HepG2 (cell line): ENCODE results near the gene WDR18. TPM values are rescaled to one million over a fixed set of nuclear protein-coding genes. Genes with fewer than 3 reads are reported as not detected.
A peak's percentile ranks its signal among the peaks of the same experiment; 100 is the strongest.

Source experiments
- ATAC-seq: fragments of 200-7000 bp; cut with Tn5 transposase; 3 replicates; pipeline ENCODE4 v1.9.1; 2020; ENCODE audit warnings: mild to moderate bottlenecking, moderate library complexity
- BruUV-seq: library from RNA; stranded (reverse); fragments of 400-500 nt; replicated peaks from 2 replicates; lab custom pipeline; 2021; lab: Mats Ljungman, UMichigan
- CTCF ChIA-PET: fragments of 300-600 bp; formaldehyde crosslinking; extraction: SDS; loops from one replicate; lab custom pipeline; 2021; ENCODE audit warnings: low total read pairs, inconsistent platforms, low intra/inter-chr PET ratio; lab: Yijun Ruan, JAX
- POLR2A ChIA-PET: fragments of 350-600 bp; sonication (Branson Sonifier 250); formaldehyde crosslinking; loops from one replicate; lab custom pipeline; 2020; ENCODE audit warnings: antibody characterized with exemption, inconsistent platforms; lab: Yijun Ruan, JAX
- DNase-seq: peaks from one replicate; pipeline ENCODE4 v3.0.0-alpha.2; 2015; ENCODE audit warnings: low spot score
- FAIRE-seq: peaks from 3 replicates; lab custom pipeline; 2011; peaks lifted over from hg19 to GRCh38; lab: Jason Lieb, UNC
- H2AFZ ChIP-seq: one replicate; pipeline ENCODE4 v1.6.1; 2011; ENCODE audit warnings: low read length, inconsistent platforms
- H3K27ac ChIP-seq: fragments of 300-600 bp; 3 replicates; pipeline ENCODE4 v1.8.0; 2011; ENCODE audit warnings: mixed run types, mild to moderate bottlenecking, mixed read lengths, low read length, inconsistent platforms; ENCODE audit not compliant: insufficient read depth; ENCODE audit errors: extremely low read length
- H3K27me3 ChIP-seq, 2 experiments: fragments of 200-600 bp in 1 of 2; 2 replicates in 1 of 2; 3 replicates in 1 of 2; pipeline versions ENCODE4 v1.6.0 to v1.8.0; 2011; ENCODE audit warnings: low read length in 2 of 2, mild to moderate bottlenecking in 2 of 2, moderate library complexity in 2 of 2, inconsistent platforms in 1 of 2; ENCODE audit not compliant: insufficient read depth in 2 of 2, control insufficient read depth in 1 of 2
- H3K36me3 ChIP-seq, 2 experiments: fragments of 200-600 bp in 1 of 2; replicated peaks in 1 of 2; 2 replicates in 1 of 2; 3 replicates in 1 of 2; pipeline versions ENCODE4 v1.5.1 to v1.8.0; 2011; ENCODE audit warnings: low read length in 2 of 2, inconsistent platforms in 1 of 2; ENCODE audit not compliant: insufficient read depth in 2 of 2, control insufficient read depth in 1 of 2
- H3K4me1 ChIP-seq: 2 replicates; pipeline ENCODE4 v1.5.1; 2012; ENCODE audit warnings: low read length, inconsistent platforms; ENCODE audit not compliant: insufficient read depth
- H3K4me2 ChIP-seq: 2 replicates; pipeline ENCODE4 v1.6.0; 2011; ENCODE audit warnings: low read depth, low read length, inconsistent platforms
- H3K4me3 ChIP-seq, 3 experiments: fragments of 200-600 bp in 1 of 3; sonication (generic), shearing (Covaris generic) in 1 of 3; replicated peaks in 1 of 3; 2 replicates each; pipeline ENCODE4 v1.5.1; 2011 to 2016; ENCODE audit warnings: low read length in 3 of 3, inconsistent platforms in 2 of 3, low read depth in 2 of 3, mild to moderate bottlenecking in 2 of 3, control low read depth in 1 of 3, mixed read lengths in 1 of 3; ENCODE audit not compliant: insufficient read depth in 1 of 3
- H3K79me2 ChIP-seq: one replicate; pipeline ENCODE4 v1.6.1; 2011; ENCODE audit warnings: low read length, inconsistent platforms; ENCODE audit not compliant: insufficient read depth
- H3K9ac ChIP-seq: 2 replicates; pipeline ENCODE4 v1.6.0; 2011; ENCODE audit warnings: mild to moderate bottlenecking, low read depth, low read length, inconsistent platforms; ENCODE audit not compliant: insufficient read depth
- H3K9me3 ChIP-seq: 2 replicates; pipeline ENCODE4 v1.5.1; 2012; ENCODE audit warnings: mild to moderate bottlenecking, low read length
- H4K20me1 ChIP-seq: 2 replicates; pipeline ENCODE4 v1.6.0; 2011; ENCODE audit warnings: inconsistent platforms, mild to moderate bottlenecking, low read length, moderate library complexity; ENCODE audit not compliant: insufficient read depth
- AGO2 ChIP-seq: fragments of 200-400 bp; formaldehyde crosslinking; optimal IDR thresholded peaks from 2 replicates; pipeline ENCODE3; 2017; ENCODE audit warnings: mild to moderate bottlenecking, low read depth, low read length, moderate library complexity
- AKAP8 ChIP-seq: sonication (generic); formaldehyde crosslinking; IDR thresholded peaks from 2 replicates; pipeline ENCODE4 v1.5.1; 2020; ENCODE audit warnings: mild to moderate bottlenecking, missing genetic modification reagents
- ATF7 ChIP-seq, 2 experiments: fragments of 450-650 bp in 1 of 2; sonication (generic) in 1 of 2; formaldehyde crosslinking in 1 of 2; IDR thresholded peaks; 2 replicates each; pipeline versions ENCODE4 v1.4.0 to v1.6.1; 2016 to 2020; ENCODE audit warnings: antibody characterized with exemption in 1 of 2, mild to moderate bottlenecking in 1 of 2, missing genetic modification reagents in 1 of 2
- JUND ChIP-seq: sonication (generic); formaldehyde crosslinking; IDR thresholded peaks from 2 replicates; pipeline ENCODE4 v1.8.0; 2022; ENCODE audit warnings: mild to moderate bottlenecking, missing genetic modification reagents
- MEIS1 ChIP-seq: sonication (generic); formaldehyde crosslinking; IDR thresholded peaks from 2 replicates; pipeline ENCODE4 v1.9.0; 2021; ENCODE audit warnings: mild to moderate bottlenecking, missing genetic modification reagents, moderate library complexity, borderline replicate concordance
- NONO ChIP-seq, 2 experiments: fragments of 450-650 bp in 1 of 2; sonication (generic) in 1 of 2; formaldehyde crosslinking in 1 of 2; IDR thresholded peaks in 1 of 2; conservative IDR thresholded peaks in 1 of 2; 2 replicates each; pipeline versions ENCODE4 v1.6.1 to v1.8.0; 2017 to 2022; ENCODE audit warnings: mild to moderate bottlenecking in 1 of 2, missing genetic modification reagents in 1 of 2, moderate library complexity in 1 of 2
- PAF1 ChIP-seq: IDR thresholded peaks from 2 replicates; pipeline ENCODE4 v1.6.1; 2016; ENCODE audit warnings: missing genetic modification reagents, missing compliant biosample characterization
- POLR2A ChIP-seq, 2 experiments: IDR thresholded peaks; 2 replicates each; pipeline ENCODE4 v1.6.1; 2011; ENCODE audit warnings: low read depth in 2 of 2, low read length in 2 of 2, mild to moderate bottlenecking in 1 of 2, moderate library complexity in 1 of 2; ENCODE audit not compliant: insufficient read depth in 1 of 2
- POLR2G ChIP-seq: fragments of 200-400 bp; formaldehyde crosslinking; IDR thresholded peaks from 2 replicates; pipeline ENCODE4 v1.6.1; 2018; ENCODE audit warnings: mild to moderate bottlenecking, low read depth, low read length, moderate library complexity
- RBM22 ChIP-seq: fragments of 200-400 bp; formaldehyde crosslinking; optimal IDR thresholded peaks from 2 replicates; pipeline ENCODE3; 2017; ENCODE audit warnings: mild to moderate bottlenecking, low read length, moderate library complexity
- SMAD1 ChIP-seq: sonication (generic); formaldehyde crosslinking; IDR thresholded peaks from 2 replicates; pipeline ENCODE4 v1.4.0; 2020; ENCODE audit warnings: missing genetic modification reagents, low read depth, mild to moderate bottlenecking, borderline replicate concordance
- TEAD3 ChIP-seq: optimal IDR thresholded peaks from 2 replicates; pipeline ENCODE3; 2016; ENCODE audit warnings: borderline replicate concordance
- ZBTB42 ChIP-seq: sonication (generic); formaldehyde crosslinking; IDR thresholded peaks from 2 replicates; pipeline ENCODE4 v1.5.0; 2020; ENCODE audit warnings: mild to moderate bottlenecking, missing genetic modification reagents
- ZFP91 ChIP-seq: sonication (generic); formaldehyde crosslinking; IDR thresholded peaks from 2 replicates; pipeline ENCODE4 v1.9.0; 2022; ENCODE audit warnings: missing genetic modification reagents, mild to moderate bottlenecking, borderline replicate concordance
- ZNF563 ChIP-seq: sonication (generic); formaldehyde crosslinking; IDR thresholded peaks from 2 replicates; pipeline ENCODE4 v1.8.0; 2022; ENCODE audit warnings: mild to moderate bottlenecking, moderate library complexity, missing genetic modification reagents
- ZSCAN30 ChIP-seq: sonication (generic); formaldehyde crosslinking; IDR thresholded peaks from 2 replicates; pipeline ENCODE4 v1.5.0; 2020; ENCODE audit warnings: mild to moderate bottlenecking, missing genetic modification reagents
- WGBS: methylation state at CpG from one replicate; pipeline ENCODE4 v1.1.6; 2017; ENCODE audit warnings: low lambda C conversion rate; 5-methylcytosine and 5-hydroxymethylcytosine counted together
- in situ Hi-C: cut with HindIII; loops from 2 replicates; pipeline ENCODE4 v1.10.0; 2017; ENCODE audit warnings: low pct_unique_long_range_greater_than_20kb; ENCODE audit not compliant: extremely low pct_ligation_motif_present
- intact Hi-C: fragments of 100-400 bp; cut with micrococcal nuclease; formaldehyde crosslinking; loops from one replicate; pipeline ENCODE4 v1.10.0; 2022; ENCODE audit not compliant: unreplicated experiment
- polyA plus RNA-seq, 8 experiments: library from polyadenylated mRNA; depleted of rRNA in 3 of 8; stranded (reverse) in 7 of 8; unstranded in 1 of 8; fragments of >200 nt; fragmentation: Illumina TruSeq in 4 of 8; extraction: Trizol in 4 of 8; gene quantifications; 2 replicates each; pipeline versions ENCODE4 v1.2.1 to v1.2.3, GENCODE V29; 2011 to 2016; ENCODE audit warnings: low read depth in 4 of 8, missing spikeins in 1 of 8, mixed read lengths in 1 of 8; ENCODE audit not compliant: insufficient read depth in 1 of 8
- total RNA-seq, 5 experiments: library from RNA; depleted of rRNA; stranded (reverse); fragments of >200 nt; fragmentation: Illumina TruSeq; extraction: Trizol; gene quantifications; 2 replicates each; pipeline ENCODE4 v1.2.3, GENCODE V29; 2016; ENCODE audit warnings: low read depth in 1 of 5

The WDR18 gene
- total and polyA plus RNA-seq, 2 of the 13 experiments (the other 11 are each of a cell fraction or from before 2014, with no cell fraction given) = 36.4 to 47.6 TPM

GRCh38 chr19:973726-974563 is 10.2 kb upstream of the WDR18 start:
- in situ Hi-C loops = no loop called here
- no peak for FAIRE-seq

GRCh38 chr19:974564-975257 is 9.4 kb upstream of the WDR18 start:
- no peaks in the 10 kb centered on the region for H4K20me1 ChIP-seq
- ChIA-PET CTCF (no interaction called here), POLR2A (no interaction called here)
- intact Hi-C loops = no loop called here
- no peaks in the 10 kb centered on the region for H3K9me3 ChIP-seq
- in situ Hi-C loops = no loop called here
- no TSS peak for BruUV-seq
- ATAC-seq = no peak
- no peak overlapping the region for H3K4me3 ChIP-seq
- H2AFZ ChIP-seq = no peak overlapping the region
- peaks cover 19 to 22% of the 10 kb centered on the region in 2 experiments for H3K36me3 ChIP-seq
- H3K79me2 ChIP-seq = peaks cover 2% of the 10 kb centered on the region
- DNase-seq = no peak
- no peak for FAIRE-seq
- no peak overlapping the region for H3K9ac ChIP-seq
- H3K27me3 ChIP-seq = no peaks in the 10 kb centered on the region
- 93% methylated on average over 32 of the region's 37 CpGs for WGBS
- no peak overlapping the region for H3K4me2 ChIP-seq
- peaks cover 5% of the 10 kb centered on the region for H3K4me1 ChIP-seq
- H3K27ac ChIP-seq = no peak overlapping the region
- no peak for TF ChIP-seq ZBTB42 (CRISPR knock-in tag)
- no peak for TF ChIP-seq MEIS1 (CRISPR knock-in tag)
- TF ChIP-seq AKAP8 (CRISPR knock-in tag) = peak; percentile 94
- no peak for TF ChIP-seq TEAD3 (CRISPR knock-in tag)
- TF ChIP-seq ZSCAN30 (CRISPR knock-in tag) = no peak
- 0 out of 2 replicates have a peak, but pooled peaks have one; percentile 13 for TF ChIP-seq ZFP91

More at GRCh38 chr19:973726-974563, 10.2 kb upstream of the WDR18 start:
- no peaks in the 10 kb centered on the region for H3K9me3 ChIP-seq
- H3K36me3 ChIP-seq = peaks cover 23 to 25% of the 10 kb centered on the region in 2 experiments
- DNase-seq = no peak
- TF ChIP-seq PAF1 (CRISPR knock-in tag) = peak; percentile 7; the same call in 1 of the 2 replicates
- TF ChIP-seq ATF7 (IDR thresholded peaks at IDR 0.05) = no peak
- TF ChIP-seq ATF7 (CRISPR knock-in tag; IDR thresholded peaks at IDR 0.05) = no peak
- no peak for TF ChIP-seq JUND (CRISPR knock-in tag)
- peak; percentile 6 for TF ChIP-seq AGO2
- TF ChIP-seq ZNF563 (CRISPR knock-in tag) = 0 out of 2 replicates have a peak, but pooled peaks have one; percentile 30
- peak; percentile 43 for TF ChIP-seq POLR2G
- TF ChIP-seq AKAP8 (CRISPR knock-in tag) = 0 out of 2 replicates have a peak, but pooled peaks have one; percentile 4
- no peak for TF ChIP-seq NONO (IDR thresholded peaks at IDR 0.05)
- peak; percentile 41; the same call in 1 of the 2 replicates for TF ChIP-seq NONO (CRISPR knock-in tag; conservative IDR thresholded peaks at IDR 0.05)
- no peak for TF ChIP-seq SMAD1
- peak; percentile 92 for TF ChIP-seq RBM22
- peak in 1 of 2 experiments; percentile 18; a peak in 1 of 4 replicates for TF ChIP-seq POLR2A (IDR thresholded peaks at IDR 0.05; ENCODE audit: insufficient read depth in 1 of 2, low read depth in 2 of 2, low read length in 2 of 2)
- H2AFZ ChIP-seq = no peak overlapping the region
- BruUV-seq = no TSS peak
- intact Hi-C loops = no loop called here
- H3K27me3 ChIP-seq = no peaks in the 10 kb centered on the region
- H4K20me1 ChIP-seq = no peaks in the 10 kb centered on the region
- no peak for ATAC-seq
- H3K4me1 ChIP-seq = no peaks in the 10 kb centered on the region
- H3K27ac ChIP-seq = no peak overlapping the region
- H3K79me2 ChIP-seq = no peaks in the 10 kb centered on the region
- ChIA-PET CTCF (no interaction called here), POLR2A (interaction anchor here (1.2 kb wide), 1 partner anchor 10 kb away, joined by 4 read pairs; no protein-coding TSS in a partner anchor)
- H3K4me2 ChIP-seq = no peak overlapping the region
- no peak overlapping the region for H3K4me3 ChIP-seq
- 96% methylated on average over 25 of the region's 29 CpGs for WGBS
- no peak overlapping the region for H3K9ac ChIP-seq
